PC-3 (cell line): ENCODE data around the gene CGB2.

Experiments used
- CTCF ChIP-seq: fragments of 300-600 bp; sonication (generic); conservative IDR thresholded peaks from 2 replicates; pipeline ENCODE4 v1.5.1; 2017; ENCODE audit warnings: antibody characterized with exemption, low read depth, mild to moderate bottlenecking, low read length
- EZH2 ChIP-seq: fragments of 300-600 bp; sonication (generic); IDR thresholded peaks from one replicate; pipeline ENCODE4 v1.6.1; 2017; ENCODE audit warnings: antibody characterized with exemption, mild to moderate bottlenecking, low read length; ENCODE audit not compliant: unreplicated experiment
- EZH2phosphoT487 ChIP-seq: fragments of 300-600 bp; sonication (generic); IDR thresholded peaks from 2 replicates; pipeline ENCODE4 v1.6.1; 2018; ENCODE audit warnings: mild to moderate bottlenecking, antibody characterized with exemption, low read length, borderline replicate concordance

- TF ChIP-seq CTCF (peak; percentile 30; the same call in 1 of the 2 replicates), EZH2 (no peak), EZH2phosphoT487 (no peak)
Observed at GRCh38 chr19:49019242-49019932, 12.3 kb upstream of the CGB2 start.
